ENCODE results near the gene DENND4B. TPM values are rescaled to one million over a fixed set of nuclear protein-coding genes. Genes with fewer than 3 reads are reported as not detected.
A peak's percentile ranks its signal among the peaks of the same experiment; 100 is the strongest.

Gene DENND4B
- total RNA-seq, 2 experiments from 2014 or later = 102 to 107 TPM

- intact Hi-C loops (cut with micrococcal nuclease) = no loop called here
- H3K4me3 Mint-ChIP-seq = no peak overlapping the region
- ATAC-seq = no peak
- DNase-seq = no peak
- ChIA-PET POLR2A (interaction anchor here (1.0 to 13.9 kb wide), 2 partner anchors 19 to 329 kb away, joined by 3 to 237 read pairs; partner anchors contain the start of genes RAB13 and RPS27), CTCF (interaction anchor here (0.6 kb wide), 1 partner anchor 294 kb away, joined by 3 read pairs; no protein-coding TSS in a partner anchor)
- no peaks in the 10 kb centered on the region for H3K9me3 Mint-ChIP-seq
- no peaks in the 10 kb centered on the region for H3K27me3 Mint-ChIP-seq
- peaks cover 37% of the 10 kb centered on the region for H3K36me3 Mint-ChIP-seq (ENCODE audit: low read depth)
- H3K27ac Mint-ChIP-seq = no peak overlapping the region
- H3K4me1 Mint-ChIP-seq (ENCODE audit: low read depth) = peaks cover 37% of the 10 kb centered on the region
- TF ChIP-seq, protein P1, sequence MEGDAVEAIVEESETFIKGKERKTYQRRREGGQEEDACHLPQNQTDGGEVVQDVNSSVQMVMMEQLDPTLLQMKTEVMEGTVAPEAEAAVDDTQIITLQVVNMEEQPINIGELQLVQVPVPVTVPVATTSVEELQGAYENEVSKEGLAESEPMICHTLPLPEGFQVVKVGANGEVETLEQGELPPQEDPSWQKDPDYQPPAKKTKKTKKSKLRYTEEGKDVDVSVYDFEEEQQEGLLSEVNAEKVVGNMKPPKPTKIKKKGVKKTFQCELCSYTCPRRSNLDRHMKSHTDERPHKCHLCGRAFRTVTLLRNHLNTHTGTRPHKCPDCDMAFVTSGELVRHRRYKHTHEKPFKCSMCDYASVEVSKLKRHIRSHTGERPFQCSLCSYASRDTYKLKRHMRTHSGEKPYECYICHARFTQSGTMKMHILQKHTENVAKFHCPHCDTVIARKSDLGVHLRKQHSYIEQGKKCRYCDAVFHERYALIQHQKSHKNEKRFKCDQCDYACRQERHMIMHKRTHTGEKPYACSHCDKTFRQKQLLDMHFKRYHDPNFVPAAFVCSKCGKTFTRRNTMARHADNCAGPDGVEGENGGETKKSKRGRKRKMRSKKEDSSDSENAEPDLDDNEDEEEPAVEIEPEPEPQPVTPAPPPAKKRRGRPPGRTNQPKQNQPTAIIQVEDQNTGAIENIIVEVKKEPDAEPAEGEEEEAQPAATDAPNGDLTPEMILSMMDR (IDR thresholded peaks at IDR 0.05) = no peak
Observed at GRCh38 chr1:153970346-153970745, 23.8 kb upstream of the DENND4B start.

GRCh38 chr1:153968972-153969371, 22.5 kb upstream of the DENND4B start:
- CTCF ChIA-PET = interaction anchor here (2.3 to 5.0 kb wide), 3 partner anchors 8 to 17 kb away, joined by 7 to 56 read pairs (median 35); partner anchors contain the start of genes JTB and RAB13
- DNase-seq (no peak), ATAC-seq (no peak)
- Mint-ChIP-seq H3K4me3 (peak overlapping the region; percentile 29), H3K4me1 (ENCODE audit: low read depth) (peaks cover 32% of the 10 kb centered on the region), H3K36me3 (ENCODE audit: low read depth) (peaks cover 27% of the 10 kb centered on the region), H3K27ac (peak overlapping the region; percentile 32), H3K9me3 (no peaks in the 10 kb centered on the region), H3K27me3 (no peaks in the 10 kb centered on the region)
- intact Hi-C loops (cut with micrococcal nuclease) = no loop called here
- POLR2A ChIA-PET = interaction anchor here (0.9 to 13.9 kb wide), 5 partner anchors 6 to 45 kb away, joined by 3 to 237 read pairs (median 55); partner anchors contain the start of genes CRTC2, DENND4B, JTB and RAB13
- TF ChIP-seq, protein P1 (IDR thresholded peaks at IDR 0.05) = no peak

DNA sequence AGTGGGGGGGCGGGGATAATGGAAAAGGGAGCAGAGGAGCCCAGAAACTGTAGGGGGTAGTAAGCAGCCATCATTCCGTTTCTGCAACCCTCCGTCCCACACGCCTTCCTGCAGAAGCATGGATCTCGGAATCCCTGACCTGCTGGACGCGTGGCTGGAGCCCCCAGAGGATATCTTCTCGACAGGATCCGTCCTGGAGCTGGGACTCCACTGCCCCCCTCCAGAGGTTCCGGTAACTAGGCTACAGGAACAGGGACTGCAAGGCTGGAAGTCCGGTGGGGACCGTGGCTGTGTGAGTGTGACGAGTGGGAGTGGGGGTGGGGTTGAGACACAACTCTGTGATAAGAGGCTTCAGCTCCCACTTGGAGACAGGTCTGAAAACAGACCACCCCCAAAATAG, 21.9 kb upstream of the DENND4B start:
- H3K27ac Mint-ChIP-seq = peak overlapping the region; percentile 94
- no peaks in the 10 kb centered on the region for H3K9me3 Mint-ChIP-seq
- intact Hi-C loops (cut with micrococcal nuclease) = no loop called here
- no peak for DNase-seq
- ChIA-PET POLR2A (interaction anchor here (1.0 to 13.9 kb wide), 10 partner anchors 7 to 179 kb away, joined by 3 to 237 read pairs (median 19); partner anchors contain the start of genes CRTC2, DENND4B, GATAD2B and JTB), CTCF (interaction anchor here (0.9 to 5.0 kb wide), 4 partner anchors 8 to 17 kb away, joined by 3 to 56 read pairs (median 21); partner anchors contain the start of genes CRTC2, JTB and RAB13)
- H3K36me3 Mint-ChIP-seq (ENCODE audit: low read depth) = peaks cover 22% of the 10 kb centered on the region
- ATAC-seq = no peak
- H3K4me3 Mint-ChIP-seq = peak overlapping the region; percentile 99
- TF ChIP-seq, protein P1 (IDR thresholded peaks at IDR 0.05) = no peak
- H3K4me1 Mint-ChIP-seq (ENCODE audit: low read depth) = peaks cover 31% of the 10 kb centered on the region
- no peaks in the 10 kb centered on the region for H3K27me3 Mint-ChIP-seq

GRCh38 chr1:153968000-153968363, 21.5 kb upstream of the DENND4B start:
- Mint-ChIP-seq H3K4me3 (peak overlapping the region; percentile 99), H3K36me3 (ENCODE audit: low read depth) (peaks cover 18% of the 10 kb centered on the region), H3K4me1 (ENCODE audit: low read depth) (peaks cover 31% of the 10 kb centered on the region), H3K27ac (peak overlapping the region; percentile 94), H3K9me3 (no peaks in the 10 kb centered on the region), H3K27me3 (no peaks in the 10 kb centered on the region)
- peak; percentile 28 for DNase-seq
- TF ChIP-seq, protein P1 (IDR thresholded peaks at IDR 0.05) = no peak
- ChIA-PET POLR2A (interaction anchor here (1.0 to 13.9 kb wide), 10 partner anchors 7 to 178 kb away, joined by 3 to 237 read pairs (median 19); partner anchors contain the start of genes CRTC2, DENND4B, GATAD2B and JTB), CTCF (interaction anchor here (0.8 to 6.7 kb wide), 11 partner anchors 9 to 533 kb away, joined by 3 to 56 read pairs (median 4); partner anchors contain the start of genes CRTC2, DENND4B, GATAD2B and JTB)
- ATAC-seq = no peak
- intact Hi-C loops (cut with micrococcal nuclease) = no loop called here

All from activated CD8-positive, alpha-beta T cell treated with anti-CD3 and anti-CD28 coated beads for 36 hours (primary cell).